Tongue (tissue), 2 donors: ENCODE data around the gene RETSAT. TPM values are rescaled to one million over a fixed set of nuclear protein-coding genes. Genes with fewer than 3 reads are reported as not detected.
A peak's percentile ranks its signal among the peaks of the same experiment; 100 is the strongest.
"Not testable (repeated sequence)": the region's sequence is repeated elsewhere in the genome, so short reads cannot be mapped to it uniquely, and the experiment has no call there.

Source experiments
- DNase-seq: peaks from one replicate; pipeline ENCODE4 v3.0.0-alpha.2; 2015
- total RNA-seq: library from RNA; depleted of rRNA; stranded (reverse); fragments of >200 nt; gene quantifications from one replicate; pipeline ENCODE4 v1.2.3, GENCODE V29; 2014

The RETSAT gene
- total RNA-seq: 20.6 TPM

- peak; percentile 100 for DNase-seq
Measured at GRCh38 chr2:85354286-85355072, at the start of gene RETSAT, which contains the start of gene ELMOD3. TSS of gene RETSAT (minus strand) at chr2:85354528. CDS start at chr2:85354507, 21 bp downstream. TSS of gene ELMOD3 (plus strand) at chr2:85354769. CDS start at chr2:85357199, 2,430 bp downstream.

DNA sequence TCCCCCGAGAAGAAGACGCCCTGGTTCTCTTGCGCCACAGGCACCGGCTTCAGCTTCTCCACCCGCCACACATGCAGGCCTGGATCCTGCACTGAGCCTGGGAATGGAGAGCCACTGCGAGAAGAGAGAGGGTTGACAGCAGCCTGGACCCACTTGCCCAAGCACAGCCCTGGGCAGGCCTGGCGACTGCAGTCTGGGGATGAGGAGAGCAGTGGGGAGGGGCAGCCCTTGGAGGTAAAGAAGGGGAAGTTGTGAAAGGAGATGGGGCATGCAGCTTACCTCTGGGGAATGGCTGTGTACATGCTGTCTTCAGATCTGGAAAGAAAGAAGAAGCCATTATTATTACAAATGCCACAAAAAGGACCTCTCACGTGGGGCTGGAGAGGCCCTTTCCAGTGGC is 47.5 kb upstream of the RETSAT start:
- DNase-seq: no peak

- no peak for DNase-seq
Measured at GRCh38 chr2:85401464-85401805, 47.1 kb upstream of the RETSAT start.

GRCh38 chr2:85400541-85401463 is 46.5 kb upstream of the RETSAT start:
- no peak for DNase-seq

- no peak for DNase-seq
Measured at GRCh38 chr2:85400023-85400422, 45.7 kb upstream of the RETSAT start.

DNA sequence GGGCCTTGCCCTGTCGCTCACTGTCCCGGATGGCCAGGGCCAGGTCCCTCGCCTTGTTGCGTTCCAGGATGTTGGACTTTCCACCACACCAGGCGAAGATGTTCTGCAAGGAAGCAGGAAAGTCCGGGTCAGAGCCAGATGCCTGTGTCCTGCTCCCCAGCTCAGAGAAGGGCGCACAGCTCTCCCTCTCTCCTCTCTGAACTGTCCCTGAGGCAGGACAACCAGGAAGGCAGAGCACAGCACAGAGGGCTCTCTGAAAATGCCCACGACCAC is 44.8 kb upstream of the RETSAT start:
- DNase-seq: no peak

- no peak for DNase-seq
Measured at GRCh38 chr2:85398426-85399182, 44.3 kb upstream of the RETSAT start.

DNA sequence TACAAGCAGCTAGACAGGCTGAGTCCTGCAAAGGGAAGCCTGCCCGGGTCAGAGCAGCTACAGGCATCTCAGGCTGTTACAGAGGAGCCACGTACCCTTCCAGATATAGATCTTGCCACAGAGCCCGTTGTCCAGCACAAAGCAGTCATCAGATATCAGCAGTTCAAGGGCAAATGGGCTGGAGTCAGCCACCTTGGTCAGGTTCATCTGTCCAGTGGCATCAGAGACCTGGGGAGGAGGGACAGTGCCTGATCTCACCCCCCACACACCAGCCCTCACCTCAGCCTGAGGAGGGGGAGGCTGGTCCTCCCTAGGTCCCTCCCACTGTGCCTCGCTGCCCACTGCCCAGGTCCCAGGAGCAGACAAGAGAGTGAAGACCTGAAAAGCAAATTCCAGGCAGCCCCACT is 43.6 kb upstream of the RETSAT start:
- DNase-seq: no peak

- peak; percentile 44 for DNase-seq
Measured at GRCh38 chr2:85396531-85397470, 42.5 kb upstream of the RETSAT start.

GRCh38 chr2:85395912-85396475 is 41.7 kb upstream of the RETSAT start:
- no peak for DNase-seq

GRCh38 chr2:85394976-85395375 is 40.6 kb upstream of the RETSAT start:
- DNase-seq: no peak

- no peak for DNase-seq
Measured at GRCh38 chr2:85394261-85394681, 39.9 kb upstream of the RETSAT start.

DNA sequence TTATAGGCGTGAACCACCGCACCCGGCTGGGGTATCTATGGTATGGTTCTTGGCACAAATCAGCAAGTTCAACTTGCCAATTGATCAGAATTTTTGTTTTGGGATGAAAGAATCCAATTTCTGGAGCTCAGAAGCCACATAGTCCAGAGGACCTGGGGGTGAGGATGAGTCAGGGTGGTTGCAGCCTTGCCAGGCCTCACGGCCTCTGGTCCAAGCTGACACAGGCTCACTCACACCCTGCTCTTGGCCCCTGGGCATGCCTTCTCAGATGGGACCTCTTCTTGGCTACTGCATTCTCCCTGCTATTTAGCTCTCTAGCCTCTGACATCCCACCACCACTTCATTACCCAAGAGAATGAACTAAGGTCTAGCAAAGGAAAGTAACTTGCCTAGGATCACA is 39.5 kb upstream of the RETSAT start:
- no peak for DNase-seq

DNA sequence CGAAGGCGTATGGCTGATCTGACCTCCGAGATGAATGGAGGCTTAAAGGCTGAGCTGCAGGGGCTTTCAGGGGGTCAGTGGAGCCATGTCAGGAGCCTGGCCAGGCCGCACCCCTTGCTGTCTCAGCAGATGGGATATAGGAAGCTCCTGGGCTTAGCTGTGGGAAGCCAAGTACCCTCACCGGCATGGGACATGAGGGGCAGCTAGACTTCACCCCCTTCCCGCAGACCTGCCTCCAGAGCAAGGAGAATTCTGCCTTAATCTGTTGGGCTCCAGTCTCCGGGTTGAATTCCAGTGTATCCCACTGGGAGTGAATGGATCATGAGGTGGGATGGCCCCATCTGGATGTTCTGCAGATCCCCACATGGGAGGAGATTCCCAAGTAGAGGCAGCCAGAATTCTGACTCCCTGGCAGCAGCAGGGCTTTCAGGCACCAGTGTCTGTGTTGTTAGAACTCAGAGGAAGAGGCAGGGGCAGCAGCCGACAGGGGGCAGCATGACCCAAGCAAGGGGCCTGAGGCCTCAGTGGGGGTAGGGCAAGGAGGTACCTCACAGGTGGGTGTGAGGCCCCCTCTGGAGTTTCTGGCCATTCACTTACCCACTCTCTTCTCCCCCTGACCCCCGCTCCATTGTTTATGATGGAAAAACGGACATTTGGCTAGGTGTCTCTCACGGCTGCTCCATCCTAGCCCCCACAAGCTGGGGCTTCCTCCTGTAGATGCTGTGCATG is 36.8 kb upstream of the RETSAT start:
- DNase-seq: peak; percentile 52

GRCh38 chr2:85388878-85389538 is 34.7 kb upstream of the RETSAT start:
- DNase-seq: no peak

DNA sequence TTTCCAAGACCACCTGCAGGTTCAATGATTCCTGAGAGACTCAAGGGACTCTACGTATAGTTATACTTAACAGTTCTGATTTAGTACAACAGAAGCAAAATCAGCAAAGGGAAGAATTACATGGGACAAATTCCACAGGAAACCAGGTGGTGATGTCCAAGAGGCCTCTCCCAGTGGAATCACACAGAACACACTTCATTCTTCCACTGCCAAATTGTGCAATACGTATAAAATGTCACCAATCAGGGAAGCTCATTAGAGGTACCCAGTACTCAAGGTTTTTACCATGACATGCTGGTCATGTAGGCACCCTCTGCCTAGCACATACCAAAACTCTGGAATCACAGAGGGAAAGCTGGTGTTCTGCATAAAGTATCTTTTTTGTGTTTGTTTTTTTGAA is 33.4 kb upstream of the RETSAT start:
- DNase-seq: no peak

GRCh38 chr2:85385746-85386145 is 31.4 kb upstream of the RETSAT start:
- DNase-seq: no peak

DNA sequence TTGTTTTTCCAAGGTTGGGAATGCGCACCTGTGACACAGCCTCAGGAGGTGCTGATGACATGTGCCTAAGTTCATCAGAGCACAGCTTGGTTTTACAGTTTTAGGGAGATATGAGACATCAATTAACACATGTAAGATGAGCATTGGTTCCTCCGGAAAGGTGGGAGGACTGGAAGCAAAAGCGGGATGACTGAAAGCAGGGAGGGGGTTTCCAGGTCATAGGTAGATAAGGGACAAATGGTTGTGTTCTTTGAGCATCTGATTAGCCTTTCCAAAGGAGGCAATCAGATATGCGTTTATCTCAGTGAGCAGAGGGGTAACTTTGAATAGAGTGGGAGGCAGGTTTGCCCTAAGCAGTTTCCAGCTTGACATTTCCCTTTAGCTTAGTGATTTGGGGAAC is 29.5 kb upstream of the RETSAT start:
- no peak for DNase-seq

DNA sequence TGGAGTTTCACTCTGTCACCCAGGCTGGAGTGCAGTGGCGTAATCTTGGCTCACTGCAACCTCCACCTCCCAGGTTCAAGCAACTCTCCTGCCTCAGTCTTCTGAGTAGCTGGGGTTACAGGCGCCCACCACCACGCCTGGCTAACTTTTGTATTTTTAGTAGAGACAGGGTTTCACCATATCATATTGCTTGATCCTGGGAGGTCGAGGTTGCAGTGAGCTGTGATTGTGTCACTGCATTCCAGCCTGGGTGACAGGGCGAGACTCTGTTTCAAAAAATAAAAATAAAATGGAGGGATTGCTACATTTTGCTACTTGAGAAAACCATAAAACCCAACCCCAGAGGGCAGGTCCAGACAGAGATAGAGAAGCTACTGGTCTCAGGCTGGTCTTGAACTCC is 28.8 kb upstream of the RETSAT start:
- DNase-seq: not testable (repeated sequence)

GRCh38 chr2:85380048-85380447 is 25.7 kb upstream of the RETSAT start:
- DNase-seq: no peak
